Muscle layer of colon (tissue), 2 donors: ENCODE results near the gene TNFRSF19.

Experiments
- H3K27ac ChIP-seq: one replicate; pipeline ENCODE4 v1.7.0; 2013; ENCODE audit warnings: low read depth, mild to moderate bottlenecking, low read length, moderate library complexity
- H3K27me3 ChIP-seq, 2 donors: one replicate each; pipeline ENCODE4 v1.7.0; 2013; ENCODE audit warnings: low read length in 2 of 2, mild to moderate bottlenecking in 2 of 2; ENCODE audit not compliant: insufficient read depth in 2 of 2, control insufficient read depth in 1 of 2
- H3K36me3 ChIP-seq: one replicate; pipeline ENCODE4 v1.7.0; 2013; ENCODE audit warnings: mild to moderate bottlenecking, low read length; ENCODE audit not compliant: insufficient read depth
- H3K4me1 ChIP-seq: one replicate; pipeline ENCODE4 v1.7.0; 2013; ENCODE audit warnings: mild to moderate bottlenecking, low read length; ENCODE audit not compliant: insufficient read depth
- H3K4me3 ChIP-seq, 2 donors: one replicate each; pipeline ENCODE4 v1.7.0; 2013; ENCODE audit warnings: low read length in 2 of 2, low read depth in 1 of 2, mild to moderate bottlenecking in 1 of 2, moderate library complexity in 1 of 2
- H3K9ac ChIP-seq: one replicate; pipeline ENCODE4 v1.7.0; 2013; ENCODE audit warnings: low read length
- H3K9me3 ChIP-seq: one replicate; pipeline ENCODE4 v1.7.0; 2013; ENCODE audit warnings: mild to moderate bottlenecking, low read length
- donor health status: abdominal sarcoma.
- donor health status: Adenocarcinoma of cecum.

Gene TNFRSF19

GRCh38 chr13:23679220-23679619 lies 109.0 kb downstream of the TNFRSF19 start:
- Histone ChIP-seq H3K4me3 (no peak overlapping the region), H3K36me3 (no peaks in the 10 kb centered on the region), H3K4me1 (no peaks in the 10 kb centered on the region), H3K27me3 (no peaks in the 10 kb centered on the region), H3K9me3 (no peaks in the 10 kb centered on the region), H3K9ac (no peak overlapping the region), H3K27ac (no peak overlapping the region)

- Histone ChIP-seq H3K36me3 (no peaks in the 10 kb centered on the region), H3K27me3 (no peaks in the 10 kb centered on the region), H3K9ac (no peak overlapping the region), H3K4me3 (no peak overlapping the region), H3K9me3 (no peaks in the 10 kb centered on the region), H3K27ac (no peak overlapping the region), H3K4me1 (no peaks in the 10 kb centered on the region)
Observed at GRCh38 chr13:23680845-23681669, 110.8 kb downstream of the TNFRSF19 start.

GRCh38 chr13:23683084-23683483 lies 112.9 kb downstream of the TNFRSF19 start:
- no peak overlapping the region for H3K27ac ChIP-seq
- no peaks in the 10 kb centered on the region for H3K27me3 ChIP-seq
- no peak overlapping the region for H3K9ac ChIP-seq

GRCh38 chr13:23684647-23685046 lies 114.4 kb downstream of the TNFRSF19 start:
- no peak overlapping the region for H3K9ac ChIP-seq
- no peaks in the 10 kb centered on the region for H3K27me3 ChIP-seq
- H3K9me3 ChIP-seq = no peaks in the 10 kb centered on the region
- no peaks in the 10 kb centered on the region for H3K4me1 ChIP-seq
- H3K36me3 ChIP-seq = no peaks in the 10 kb centered on the region
- no peak overlapping the region for H3K27ac ChIP-seq
- H3K4me3 ChIP-seq = no peak overlapping the region

More at GRCh38 chr13:23683084-23683483, 112.9 kb downstream of the TNFRSF19 start:
- Histone ChIP-seq H3K36me3 (no peaks in the 10 kb centered on the region), H3K4me3 (no peak overlapping the region), H3K4me1 (no peaks in the 10 kb centered on the region), H3K9me3 (no peaks in the 10 kb centered on the region)

- Histone ChIP-seq H3K27me3 (no peaks in the 10 kb centered on the region), H3K9me3 (no peaks in the 10 kb centered on the region), H3K27ac (no peak overlapping the region), H3K4me3 (no peak overlapping the region), H3K9ac (no peak overlapping the region), H3K4me1 (no peaks in the 10 kb centered on the region), H3K36me3 (no peaks in the 10 kb centered on the region)
Observed at GRCh38 chr13:23685416-23685815, 115.2 kb downstream of the TNFRSF19 start.

GRCh38 chr13:23686948-23687347 lies 116.7 kb downstream of the TNFRSF19 start:
- H3K4me1 ChIP-seq = no peaks in the 10 kb centered on the region

GRCh38 chr13:23687614-23688013 lies 117.4 kb downstream of the TNFRSF19 start:
- no peak overlapping the region for H3K27ac ChIP-seq
- H3K36me3 ChIP-seq = no peaks in the 10 kb centered on the region
- no peaks in the 10 kb centered on the region for H3K4me1 ChIP-seq
- no peaks in the 10 kb centered on the region for H3K27me3 ChIP-seq
- H3K9ac ChIP-seq = no peak overlapping the region
- H3K4me3 ChIP-seq = no peak overlapping the region
- H3K9me3 ChIP-seq = no peaks in the 10 kb centered on the region

More at GRCh38 chr13:23686948-23687347, 116.7 kb downstream of the TNFRSF19 start:
- H3K27ac ChIP-seq = no peak overlapping the region
- H3K9me3 ChIP-seq = no peaks in the 10 kb centered on the region
- H3K4me3 ChIP-seq = no peak overlapping the region
- no peaks in the 10 kb centered on the region for H3K36me3 ChIP-seq
- H3K27me3 ChIP-seq = no peaks in the 10 kb centered on the region
- no peak overlapping the region for H3K9ac ChIP-seq

GRCh38 chr13:23688336-23688735 lies 118.1 kb downstream of the TNFRSF19 start:
- Histone ChIP-seq H3K9me3 (no peaks in the 10 kb centered on the region), H3K4me1 (no peaks in the 10 kb centered on the region), H3K9ac (no peak overlapping the region), H3K27ac (no peak overlapping the region), H3K36me3 (no peaks in the 10 kb centered on the region), H3K27me3 (no peaks in the 10 kb centered on the region), H3K4me3 (no peak overlapping the region)

- Histone ChIP-seq H3K4me1 (no peaks in the 10 kb centered on the region), H3K9me3 (no peaks in the 10 kb centered on the region), H3K4me3 (no peak overlapping the region), H3K36me3 (no peaks in the 10 kb centered on the region), H3K9ac (no peak overlapping the region), H3K27ac (no peak overlapping the region), H3K27me3 (no peaks in the 10 kb centered on the region)
Observed at GRCh38 chr13:23690668-23691067, 120.5 kb downstream of the TNFRSF19 start.

- Histone ChIP-seq H3K4me3 (no peak overlapping the region), H3K9ac (no peak overlapping the region), H3K27me3 (peaks cover 0 to 5% of the 10 kb centered on the region in 2 donors), H3K27ac (no peak overlapping the region), H3K36me3 (no peaks in the 10 kb centered on the region), H3K9me3 (no peaks in the 10 kb centered on the region), H3K4me1 (no peaks in the 10 kb centered on the region)
Observed at GRCh38 chr13:23692816-23693215, 122.6 kb downstream of the TNFRSF19 start.

GRCh38 chr13:23695196-23695595 lies 125.0 kb downstream of the TNFRSF19 start:
- Histone ChIP-seq H3K4me3 (no peak overlapping the region), H3K36me3 (no peaks in the 10 kb centered on the region), H3K27me3 (peaks cover 0 to 5% of the 10 kb centered on the region in 2 donors), H3K27ac (no peak overlapping the region), H3K4me1 (no peaks in the 10 kb centered on the region), H3K9me3 (no peaks in the 10 kb centered on the region), H3K9ac (no peak overlapping the region)
